ENCODE data around the gene NFIA.

GRCh38 chr1:61255358-61255703 lies 173.0 kb downstream of the NFIA start:
- no peak for TF ChIP-seq EZH2 (IDR thresholded peaks at IDR 0.05)
- no peak; the same call in 1 of the 2 replicates for TF ChIP-seq POLR2AphosphoS5 (IDR thresholded peaks at IDR 0.05; ENCODE audit: borderline replicate concordance, low read depth, low read length)
